ENCODE measurements around the gene ACAD10. TPM values are rescaled to one million over a fixed set of nuclear protein-coding genes. Genes with fewer than 3 reads are reported as not detected.

Gene ACAD10
- total RNA-seq, 1 experiment from 2014 or later = 25.3 TPM

DNA sequence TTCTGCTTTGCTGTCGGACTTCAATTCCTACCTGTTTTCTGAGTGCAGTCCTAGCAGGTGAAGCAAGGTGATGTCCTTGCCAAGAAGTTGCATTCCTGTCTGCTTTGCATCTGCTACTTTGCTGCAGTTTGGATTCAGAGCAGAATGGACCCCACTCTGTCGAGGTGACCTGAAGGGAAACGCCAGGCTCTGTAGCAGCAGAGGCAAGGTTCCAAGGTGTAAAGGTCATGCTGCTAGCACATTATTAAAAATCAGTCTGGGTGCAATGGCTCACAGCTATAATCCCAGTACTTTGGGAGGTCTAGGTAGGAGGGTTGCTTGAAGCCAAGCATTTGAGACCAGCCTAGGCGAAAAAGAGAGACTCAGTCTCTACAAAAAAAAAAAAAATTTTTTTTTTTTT lies 63.5 kb downstream of the ACAD10 start:
- RAD21 ChIA-PET (ENCODE audit: low non-redundant PET in 1 of 2, low total read pairs in 2 of 2, uncharacterized antibody in 2 of 2, unreplicated experiment in 2 of 2) = no interaction called here
- TF ChIP-seq SIN3A (IDR thresholded peaks at IDR 0.05; ENCODE audit: low read depth) (no peak), CEBPB (IDR thresholded peaks at IDR 0.05; ENCODE audit: low read depth) (no peak), YY1 (IDR thresholded peaks at IDR 0.05; ENCODE audit: extremely low read depth, insufficient replicate concordance, low read depth, low read length) (no peak), POLR2A (IDR thresholded peaks at IDR 0.05; ENCODE audit: borderline replicate concordance, extremely low read depth, insufficient read depth, insufficient read length) (no peak), SP1 (IDR thresholded peaks at IDR 0.05; ENCODE audit: low read depth) (no peak)
- TF ChIP-seq, protein P1, sequence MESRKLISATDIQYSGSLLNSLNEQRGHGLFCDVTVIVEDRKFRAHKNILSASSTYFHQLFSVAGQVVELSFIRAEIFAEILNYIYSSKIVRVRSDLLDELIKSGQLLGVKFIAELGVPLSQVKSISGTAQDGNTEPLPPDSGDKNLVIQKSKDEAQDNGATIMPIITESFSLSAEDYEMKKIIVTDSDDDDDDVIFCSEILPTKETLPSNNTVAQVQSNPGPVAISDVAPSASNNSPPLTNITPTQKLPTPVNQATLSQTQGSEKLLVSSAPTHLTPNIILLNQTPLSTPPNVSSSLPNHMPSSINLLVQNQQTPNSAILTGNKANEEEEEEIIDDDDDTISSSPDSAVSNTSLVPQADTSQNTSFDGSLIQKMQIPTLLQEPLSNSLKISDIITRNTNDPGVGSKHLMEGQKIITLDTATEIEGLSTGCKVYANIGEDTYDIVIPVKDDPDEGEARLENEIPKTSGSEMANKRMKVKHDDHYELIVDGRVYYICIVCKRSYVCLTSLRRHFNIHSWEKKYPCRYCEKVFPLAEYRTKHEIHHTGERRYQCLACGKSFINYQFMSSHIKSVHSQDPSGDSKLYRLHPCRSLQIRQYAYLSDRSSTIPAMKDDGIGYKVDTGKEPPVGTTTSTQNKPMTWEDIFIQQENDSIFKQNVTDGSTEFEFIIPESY (IDR thresholded peaks at IDR 0.05; ENCODE audit: extremely low read depth, insufficient replicate concordance, low read length) = no peak
- H3K27me3 ChIP-seq (ENCODE audit: insufficient read depth, low read length) = no peaks in the 10 kb centered on the region
- H3K4me2 ChIP-seq (ENCODE audit: low read length) = no peak overlapping the region
- no peak overlapping the region for H3K9ac ChIP-seq (ENCODE audit: low read length)
- BruUV-seq (replicated peaks) = no TSS peak
- H4K20me1 ChIP-seq (ENCODE audit: insufficient read depth) = no peaks in the 10 kb centered on the region
- POLR2A ChIA-PET = no interaction called here
- no peaks in the 10 kb centered on the region for H3K9me2 ChIP-seq (ENCODE audit: insufficient read depth)
- no peak overlapping the region for H2AFZ ChIP-seq (ENCODE audit: low read depth, low read length, poor library complexity, severe bottlenecking)
- no peaks in the 10 kb centered on the region for H3K79me2 ChIP-seq (ENCODE audit: insufficient read depth, low read length)
- H3K27ac ChIP-seq (ENCODE audit: low read depth, low read length) = no peak overlapping the region
- intact Hi-C loops (cut with micrococcal nuclease) = no loop called here
- ATAC-seq = no peak
- CTCF ChIA-PET = no interaction called here
- no peaks in the 10 kb centered on the region for H3K9me3 ChIP-seq (ENCODE audit: control insufficient read depth in 1 of 2, insufficient read depth in 1 of 2, low read depth in 1 of 2, low read length in 2 of 2)
- H3K4me3 ChIP-seq (replicated peaks in 1 of 2; ENCODE audit: low read depth in 1 of 2, low read length in 2 of 2) = no peak overlapping the region
- H3K36me3 ChIP-seq (ENCODE audit: control insufficient read depth in 1 of 2, insufficient read depth in 2 of 2, low read length in 2 of 2) = peaks cover 6% of the 10 kb centered on the region in 2 experiments; a peak in 1 of 4 replicates
- no peak for DNase-seq (ENCODE audit: low read depth, low spot score)
- no peaks in the 10 kb centered on the region for H3K4me1 ChIP-seq (ENCODE audit: control insufficient read depth in 1 of 2, insufficient read depth in 2 of 2, low read length in 2 of 2)

DNA sequence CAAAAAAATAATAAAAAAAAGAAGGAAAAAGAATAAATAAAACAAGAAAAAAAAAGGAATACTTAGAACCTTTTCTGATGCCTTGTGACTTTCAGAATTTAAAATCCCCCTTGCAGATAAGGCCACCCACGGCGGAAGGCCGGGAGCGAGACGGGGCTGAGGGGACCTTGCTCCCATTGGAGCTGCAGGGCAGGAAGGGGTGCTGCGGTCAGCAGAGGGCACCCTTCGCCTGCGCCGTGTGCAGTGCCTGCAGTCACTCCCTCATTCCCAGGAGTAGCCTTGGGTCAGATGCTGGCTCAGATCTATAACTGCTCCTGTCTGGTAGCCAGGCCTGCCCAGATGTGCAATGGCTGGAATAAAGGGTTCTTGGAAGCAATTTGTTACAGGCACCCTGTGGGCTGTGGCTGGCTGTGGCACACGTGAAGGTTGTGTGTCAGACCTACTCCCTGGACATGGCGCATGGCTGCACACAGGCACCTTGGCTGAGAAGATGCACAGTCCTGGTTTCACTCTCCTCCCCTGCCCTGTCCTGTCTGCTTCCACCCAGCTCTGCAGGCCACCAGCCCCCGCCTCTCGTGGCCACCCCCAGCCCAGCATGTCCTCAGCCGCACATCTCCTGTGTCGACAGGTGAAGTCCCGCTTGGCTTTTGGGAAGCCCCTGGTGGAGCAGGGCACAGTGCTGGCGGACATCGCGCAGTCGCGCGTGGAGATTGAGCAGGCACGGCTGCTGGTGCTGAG lies 67.5 kb downstream of the ACAD10 start:
- H3K9ac ChIP-seq (ENCODE audit: low read length) = no peak overlapping the region

More for the DNA sequence above, 67.5 kb downstream of the ACAD10 start:
- Histone ChIP-seq H3K27ac (ENCODE audit: low read depth, low read length) (no peak overlapping the region), H3K4me1 (ENCODE audit: control insufficient read depth in 1 of 2, insufficient read depth in 2 of 2, low read length in 2 of 2) (no peaks in the 10 kb centered on the region), H4K20me1 (ENCODE audit: insufficient read depth) (no peaks in the 10 kb centered on the region), H3K4me2 (ENCODE audit: low read length) (no peak overlapping the region), H3K79me2 (ENCODE audit: insufficient read depth, low read length) (no peaks in the 10 kb centered on the region), H3K4me3 (replicated peaks in 1 of 2; ENCODE audit: low read depth in 1 of 2, low read length in 2 of 2) (no peak overlapping the region), H3K9me3 (ENCODE audit: control insufficient read depth in 1 of 2, insufficient read depth in 1 of 2, low read depth in 1 of 2, low read length in 2 of 2) (no peaks in the 10 kb centered on the region), H3K36me3 (ENCODE audit: control insufficient read depth in 1 of 2, insufficient read depth in 2 of 2, low read length in 2 of 2) (peaks cover 0 to 4% of the 10 kb centered on the region in 2 experiments; a peak in 1 of 4 replicates), H2AFZ (ENCODE audit: low read depth, low read length, poor library complexity, severe bottlenecking) (no peak overlapping the region), H3K27me3 (ENCODE audit: insufficient read depth, low read length) (no peaks in the 10 kb centered on the region), H3K9me2 (ENCODE audit: insufficient read depth) (no peaks in the 10 kb centered on the region)
- ChIA-PET POLR2A (no interaction called here), CTCF (interaction anchor here (0.8 to 3.7 kb wide), 4 partner anchors 11 to 61 kb away, joined by 3 to 42 read pairs (median 4); no protein-coding TSS in a partner anchor), RAD21 (ENCODE audit: low non-redundant PET in 1 of 2, low total read pairs in 2 of 2, uncharacterized antibody in 2 of 2, unreplicated experiment in 2 of 2) (interaction anchor here (0.8 to 1.0 kb wide), 4 partner anchors 59 to 63 kb away, joined by 3 to 5 read pairs (median 5); no protein-coding TSS in a partner anchor)
- TF ChIP-seq POLR2A (IDR thresholded peaks at IDR 0.05; ENCODE audit: borderline replicate concordance, extremely low read depth, insufficient read depth, insufficient read length) (no peak), ZFX (IDR thresholded peaks at IDR 0.05) (no peak), RAD21 (IDR thresholded peaks at IDR 0.05; ENCODE audit: low read depth) (peak; percentile 78)
- TF ChIP-seq, protein P2, sequence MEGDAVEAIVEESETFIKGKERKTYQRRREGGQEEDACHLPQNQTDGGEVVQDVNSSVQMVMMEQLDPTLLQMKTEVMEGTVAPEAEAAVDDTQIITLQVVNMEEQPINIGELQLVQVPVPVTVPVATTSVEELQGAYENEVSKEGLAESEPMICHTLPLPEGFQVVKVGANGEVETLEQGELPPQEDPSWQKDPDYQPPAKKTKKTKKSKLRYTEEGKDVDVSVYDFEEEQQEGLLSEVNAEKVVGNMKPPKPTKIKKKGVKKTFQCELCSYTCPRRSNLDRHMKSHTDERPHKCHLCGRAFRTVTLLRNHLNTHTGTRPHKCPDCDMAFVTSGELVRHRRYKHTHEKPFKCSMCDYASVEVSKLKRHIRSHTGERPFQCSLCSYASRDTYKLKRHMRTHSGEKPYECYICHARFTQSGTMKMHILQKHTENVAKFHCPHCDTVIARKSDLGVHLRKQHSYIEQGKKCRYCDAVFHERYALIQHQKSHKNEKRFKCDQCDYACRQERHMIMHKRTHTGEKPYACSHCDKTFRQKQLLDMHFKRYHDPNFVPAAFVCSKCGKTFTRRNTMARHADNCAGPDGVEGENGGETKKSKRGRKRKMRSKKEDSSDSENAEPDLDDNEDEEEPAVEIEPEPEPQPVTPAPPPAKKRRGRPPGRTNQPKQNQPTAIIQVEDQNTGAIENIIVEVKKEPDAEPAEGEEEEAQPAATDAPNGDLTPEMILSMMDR (IDR thresholded peaks at IDR 0.05 in 2 of 3, conservative IDR thresholded peaks at IDR 0.05 in 1 of 3; ENCODE audit: borderline replicate concordance in 1 of 3, insufficient read depth in 1 of 3, low read depth in 2 of 3, low read length in 2 of 3) = peak; percentile 55 to 72 (median 61); a peak in 5 of 6 replicates
- DNase-seq (ENCODE audit: low read depth, low spot score) (peak; percentile 2), ATAC-seq (peak; percentile 97)
- intact Hi-C loops (cut with micrococcal nuclease) = loop anchor here (1.0 kb wide), 1 partner anchor 60 kb away; no protein-coding TSS in a partner anchor
- no TSS peak for BruUV-seq (replicated peaks)

Measured in HCT116 (cell line).